ENCODE data around the gene GLP1R. TPM values are rescaled to one million over a fixed set of nuclear protein-coding genes. Genes with fewer than 3 reads are reported as not detected.

GLP1R gene
- total RNA-seq (ENCODE audit: low replicate concordance): 1.6 and 4.3 TPM in 2 replicates
- long read RNA-seq, partial matches to known transcripts: 0 of 4 reads
- long read RNA-seq, other reads (novel, unspliced or antisense): 2 of 4 reads

DNA sequence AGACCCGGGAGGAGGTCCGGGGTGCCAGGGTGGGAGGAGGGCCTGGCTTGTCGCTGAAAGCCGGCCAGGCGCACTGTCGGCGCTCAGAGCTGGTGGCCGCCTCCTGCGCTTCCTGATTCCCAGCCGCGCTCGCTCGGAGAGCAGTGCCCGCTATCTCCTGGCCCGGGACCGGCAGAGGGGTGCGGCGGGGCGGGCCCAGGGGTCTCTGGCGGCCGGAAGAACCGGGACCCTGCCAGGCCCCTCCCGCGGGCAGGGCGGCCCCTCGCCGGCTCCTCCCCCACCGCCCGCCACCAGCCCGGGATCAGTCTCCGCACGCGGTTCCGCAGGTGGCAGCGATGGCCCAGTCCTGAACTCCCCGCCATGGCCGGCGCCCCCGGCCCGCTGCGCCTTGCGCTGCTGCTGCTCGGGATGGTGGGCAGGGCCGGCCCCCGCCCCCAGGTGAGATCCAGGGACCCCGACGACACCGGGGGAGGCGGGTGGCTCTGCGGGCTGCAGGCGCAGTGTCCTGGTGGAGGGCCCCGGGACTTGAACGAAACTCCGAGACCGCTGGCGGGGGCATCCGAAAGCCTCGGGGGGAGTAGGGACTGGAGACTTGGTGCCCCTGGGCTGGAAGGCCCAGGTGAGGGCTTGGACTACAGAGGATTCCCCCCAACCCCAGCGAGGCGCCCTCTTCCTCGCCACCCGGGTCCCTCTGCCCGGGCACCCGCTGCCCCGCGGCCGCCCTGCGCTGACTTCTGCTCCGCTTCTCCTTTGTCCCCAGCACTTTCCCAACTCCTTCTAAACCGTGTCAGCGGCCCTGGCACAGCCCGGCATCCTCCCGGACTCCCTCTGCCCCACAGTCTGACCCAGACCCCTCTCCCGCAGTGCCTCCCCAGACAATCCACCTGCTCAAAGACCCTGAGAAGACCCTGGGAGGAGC, at the start of gene GLP1R:
GLP1R (plus strand) TSS at position 301 of the 919 bp plus-strand sequence; CDS start at position 361, 60 bp downstream.
- Mint-ChIP-seq H3K4me3 (peak within 1 kb of the TSS; percentile 79), H3K27me3 (peaks cover 71% of the 10 kb centered on the region), H3K4me1 (ENCODE audit: unreplicated experiment) (peaks cover 6% of the 10 kb centered on the region), H3K9me3 (no peaks in the 10 kb centered on the region), H3K36me3 (no peaks in the 10 kb centered on the region), H3K27ac (no peak within 1 kb of the TSS)
- TF ChIP-seq, protein P1, sequence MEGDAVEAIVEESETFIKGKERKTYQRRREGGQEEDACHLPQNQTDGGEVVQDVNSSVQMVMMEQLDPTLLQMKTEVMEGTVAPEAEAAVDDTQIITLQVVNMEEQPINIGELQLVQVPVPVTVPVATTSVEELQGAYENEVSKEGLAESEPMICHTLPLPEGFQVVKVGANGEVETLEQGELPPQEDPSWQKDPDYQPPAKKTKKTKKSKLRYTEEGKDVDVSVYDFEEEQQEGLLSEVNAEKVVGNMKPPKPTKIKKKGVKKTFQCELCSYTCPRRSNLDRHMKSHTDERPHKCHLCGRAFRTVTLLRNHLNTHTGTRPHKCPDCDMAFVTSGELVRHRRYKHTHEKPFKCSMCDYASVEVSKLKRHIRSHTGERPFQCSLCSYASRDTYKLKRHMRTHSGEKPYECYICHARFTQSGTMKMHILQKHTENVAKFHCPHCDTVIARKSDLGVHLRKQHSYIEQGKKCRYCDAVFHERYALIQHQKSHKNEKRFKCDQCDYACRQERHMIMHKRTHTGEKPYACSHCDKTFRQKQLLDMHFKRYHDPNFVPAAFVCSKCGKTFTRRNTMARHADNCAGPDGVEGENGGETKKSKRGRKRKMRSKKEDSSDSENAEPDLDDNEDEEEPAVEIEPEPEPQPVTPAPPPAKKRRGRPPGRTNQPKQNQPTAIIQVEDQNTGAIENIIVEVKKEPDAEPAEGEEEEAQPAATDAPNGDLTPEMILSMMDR (conservative IDR thresholded peaks at IDR 0.05): peak; percentile 17
- no peak for DNase-seq (ENCODE audit: extremely low spot score, unreplicated experiment)

DNA sequence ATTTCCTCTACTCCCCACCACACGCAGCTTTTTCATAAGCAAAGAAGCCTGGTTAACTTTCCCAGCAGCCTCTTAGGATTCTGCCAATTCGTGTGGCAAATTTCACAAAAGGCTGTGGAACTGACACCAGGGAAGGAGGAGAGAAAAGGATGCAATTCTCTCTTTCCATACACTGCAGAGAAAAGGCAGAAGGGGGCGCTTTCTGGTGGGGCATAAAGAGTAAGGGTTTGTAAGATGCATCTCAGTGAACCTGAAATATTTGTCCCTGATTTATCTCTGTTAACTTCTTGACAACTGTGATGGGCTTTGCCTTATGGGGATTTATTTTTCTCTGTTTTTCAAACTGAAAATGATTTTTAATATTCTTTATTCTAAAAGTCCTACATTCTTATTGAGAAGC, 45.5 kb upstream of the GLP1R start:
- H3K9me3 Mint-ChIP-seq: no peaks in the 10 kb centered on the region
- H3K4me1 Mint-ChIP-seq (ENCODE audit: unreplicated experiment): no peaks in the 10 kb centered on the region
- TF ChIP-seq, protein P1 (conservative IDR thresholded peaks at IDR 0.05): peak; percentile 56
- peaks cover 24% of the 10 kb centered on the region for H3K27me3 Mint-ChIP-seq
- no peak overlapping the region for H3K4me3 Mint-ChIP-seq
- no peaks in the 10 kb centered on the region for H3K36me3 Mint-ChIP-seq
- H3K27ac Mint-ChIP-seq: no peak overlapping the region
- DNase-seq (ENCODE audit: extremely low spot score, unreplicated experiment): no peak

DNA sequence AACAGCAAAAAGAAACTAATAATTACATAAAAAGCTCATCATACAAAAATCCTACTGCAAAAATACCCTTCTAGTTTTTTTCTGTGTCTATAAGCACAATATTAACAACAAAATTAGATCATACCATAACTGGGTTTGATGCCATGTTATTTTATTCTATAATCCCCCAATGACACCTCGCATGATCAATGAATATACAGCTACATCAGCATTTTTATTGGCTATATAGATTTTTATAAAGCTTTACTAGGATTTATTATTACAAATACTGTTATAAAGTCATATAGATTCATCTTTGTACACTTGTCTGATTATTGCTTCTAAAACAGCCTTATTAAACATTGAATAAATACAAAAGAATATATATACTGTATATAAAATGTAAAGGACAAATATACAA, 45.1 kb upstream of the GLP1R start:
- Mint-ChIP-seq H3K27me3 (peaks cover 28% of the 10 kb centered on the region), H3K9me3 (no peaks in the 10 kb centered on the region), H3K4me1 (ENCODE audit: unreplicated experiment) (no peaks in the 10 kb centered on the region), H3K36me3 (no peaks in the 10 kb centered on the region), H3K27ac (no peak overlapping the region), H3K4me3 (no peak overlapping the region)
- TF ChIP-seq, protein P1 (conservative IDR thresholded peaks at IDR 0.05): no peak
- no peak for DNase-seq (ENCODE audit: extremely low spot score, unreplicated experiment)

DNA sequence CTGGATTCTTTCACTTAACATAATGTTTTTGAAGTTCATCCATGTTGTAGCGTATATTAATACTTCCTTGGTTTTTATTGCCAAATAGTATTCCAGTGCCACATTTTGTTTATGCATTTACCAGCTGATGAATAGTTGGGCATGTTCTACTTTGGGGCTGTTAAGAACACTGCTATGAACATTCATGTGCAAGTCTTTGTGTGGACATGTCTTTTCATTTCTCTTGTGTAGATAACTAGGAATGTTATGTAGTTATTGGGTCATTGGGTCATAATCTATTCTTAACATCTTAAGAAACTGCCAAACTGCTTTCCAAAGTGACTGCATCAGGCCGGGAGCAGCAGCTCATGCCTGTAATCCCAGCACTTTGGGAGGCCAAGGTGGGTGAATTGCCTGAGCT, 43.8 kb upstream of the GLP1R start:
- no peaks in the 10 kb centered on the region for H3K36me3 Mint-ChIP-seq
- TF ChIP-seq, protein P1 (conservative IDR thresholded peaks at IDR 0.05): no peak
- no peaks in the 10 kb centered on the region for H3K9me3 Mint-ChIP-seq
- peaks cover 28% of the 10 kb centered on the region for H3K27me3 Mint-ChIP-seq
- H3K27ac Mint-ChIP-seq: no peak overlapping the region
- no peak for DNase-seq (ENCODE audit: extremely low spot score, unreplicated experiment)
- H3K4me3 Mint-ChIP-seq: no peak overlapping the region
- no peaks in the 10 kb centered on the region for H3K4me1 Mint-ChIP-seq (ENCODE audit: unreplicated experiment)

DNA sequence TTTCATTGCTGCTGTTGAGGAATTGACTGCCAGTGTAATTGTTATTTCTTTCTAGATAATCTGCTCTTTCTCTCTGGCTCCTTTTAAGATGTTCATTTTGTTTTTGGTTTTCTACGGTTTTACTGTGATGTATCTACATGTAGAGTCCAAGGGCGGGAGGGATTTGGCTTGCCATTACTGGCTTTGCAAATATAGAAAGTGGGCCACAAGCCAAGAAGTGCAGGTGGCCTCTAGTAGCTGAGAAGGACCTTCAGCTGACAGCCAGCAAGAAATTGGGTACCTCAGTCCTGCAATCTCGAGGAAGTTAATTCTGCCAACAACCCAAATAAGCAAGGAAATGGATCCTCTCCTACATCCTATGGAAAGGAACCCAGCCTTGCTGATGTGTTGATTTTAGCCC, 42.8 kb upstream of the GLP1R start:
- Mint-ChIP-seq H3K9me3 (no peaks in the 10 kb centered on the region), H3K27me3 (peaks cover 22% of the 10 kb centered on the region), H3K4me1 (ENCODE audit: unreplicated experiment) (no peaks in the 10 kb centered on the region), H3K27ac (no peak overlapping the region), H3K36me3 (no peaks in the 10 kb centered on the region), H3K4me3 (no peak overlapping the region)
- no peak for DNase-seq (ENCODE audit: extremely low spot score, unreplicated experiment)
- TF ChIP-seq, protein P1 (conservative IDR thresholded peaks at IDR 0.05): no peak
